ENCODE measurements around the gene OTOR.
A peak's percentile ranks its signal among the peaks of the same experiment; 100 is the strongest.

The OTOR gene

GRCh38 chr20:16748308-16748900 lies at the start of gene OTOR:
Gene OTOR, plus strand, starts transcription at chr20:16748358. Its CDS starts 44 bp downstream, at chr20:16748402.
- no peak for DNase-seq

GRCh38 chr20:16699293-16699692 lies 48.9 kb upstream of the OTOR start:
- no peak for DNase-seq

- peak; percentile 57 for DNase-seq
These were observed 46.9 kb upstream of the OTOR start for GRCh38 chr20:16701296-16701695.

GRCh38 chr20:16703570-16703969 lies 44.6 kb upstream of the OTOR start:
- DNase-seq, result no peak

GRCh38 chr20:16707674-16708073 lies 40.5 kb upstream of the OTOR start:
- no peak for DNase-seq

GRCh38 chr20:16708602-16709001 lies 39.6 kb upstream of the OTOR start:
- DNase-seq, result no peak

- peak; percentile 9 for DNase-seq
These were observed 39.1 kb upstream of the OTOR start for GRCh38 chr20:16709017-16709416.

GRCh38 chr20:16710781-16711180 lies 37.4 kb upstream of the OTOR start:
- DNase-seq, result no peak

- peak; percentile 48 for DNase-seq
These were observed 36.4 kb upstream of the OTOR start for GRCh38 chr20:16711661-16712258.

- DNase-seq, result no peak
These were observed 35.6 kb upstream of the OTOR start for GRCh38 chr20:16712511-16712947.

- DNase-seq, result no peak
These were observed 35.1 kb upstream of the OTOR start for GRCh38 chr20:16713066-16713465.

- no peak for DNase-seq
These were observed 33.9 kb upstream of the OTOR start for GRCh38 chr20:16714242-16714641.

GRCh38 chr20:16714751-16715150 lies 33.4 kb upstream of the OTOR start:
- DNase-seq, result no peak

GRCh38 chr20:16719421-16719820 lies 28.7 kb upstream of the OTOR start:
- no peak for DNase-seq

- DNase-seq, result no peak
These were observed 19.1 kb upstream of the OTOR start for GRCh38 chr20:16729080-16729479.

- DNase-seq, result peak; percentile 99
These were observed 18.3 kb upstream of the OTOR start, which contains the start of gene SNRPB2 for GRCh38 chr20:16729565-16730460. Gene SNRPB2, plus strand, starts transcription at chr20:16730026. Its CDS starts 1,677 bp downstream, at chr20:16731703.

- DNase-seq, result peak; percentile 73
These were observed 15.5 kb upstream of the OTOR start for GRCh38 chr20:16732506-16733152.

- DNase-seq, result no peak
These were observed 7.6 kb upstream of the OTOR start for GRCh38 chr20:16740365-16741072.

- DNase-seq, result peak; percentile 9
These were observed 3.9 kb upstream of the OTOR start for GRCh38 chr20:16744178-16744807.

GRCh38 chr20:16745204-16745603 lies 3.0 kb upstream of the OTOR start:
- no peak for DNase-seq

GRCh38 chr20:16747291-16747811 lies 807 bp upstream of the OTOR start:
- DNase-seq, result no peak

GRCh38 chr20:16749573-16749972 lies 1.4 kb downstream of the OTOR start:
- DNase-seq, result no peak
